ENCODE measurements around the gene ANTXR2. TPM values are rescaled to one million over a fixed set of nuclear protein-coding genes. Genes with fewer than 3 reads are reported as not detected.
A peak's percentile ranks its signal among the peaks of the same experiment; 100 is the strongest.
"Not testable (repeated sequence)": the region's sequence is repeated elsewhere in the genome, so short reads cannot be mapped to it uniquely, and the experiment has no call there.

The ANTXR2 gene
- polyA plus RNA-seq (ENCODE audit: insufficient read depth in 1 of 5, insufficient read length in 5 of 5, low replicate concordance in 1 of 5), result 10 to 100 TPM; 48.1 to 76.4 (median 65.5) TPM
- long read RNA-seq, donor 1, full-length matches to known transcripts, result 5 of 11 reads
- long read RNA-seq, donor 1, partial matches to known transcripts, result 6 of 11 reads
- long read RNA-seq, donor 1, other reads (novel, unspliced or antisense), result 0 of 11 reads
- long read RNA-seq, donor 2, full-length matches to known transcripts, result 2 of 2 reads
- long read RNA-seq, donor 2, partial matches to known transcripts, result 0 of 2 reads
- long read RNA-seq, donor 2, other reads (novel, unspliced or antisense), result 0 of 2 reads
- long read RNA-seq, donor 3, full-length matches to known transcripts, result 5 of 5 reads
- long read RNA-seq, donor 3, partial matches to known transcripts, result 0 of 5 reads
- long read RNA-seq, donor 3, other reads (novel, unspliced or antisense), result 0 of 5 reads
- long read RNA-seq, donor 4, full-length matches to known transcripts, result 2 of 15 reads
- long read RNA-seq, donor 4, partial matches to known transcripts, result 13 of 15 reads
- long read RNA-seq, donor 4, other reads (novel, unspliced or antisense), result 0 of 15 reads
- long read RNA-seq, donor 5, full-length matches to known transcripts, result 9 of 9 reads
- long read RNA-seq, donor 5, partial matches to known transcripts, result 0 of 9 reads
- long read RNA-seq, donor 5, other reads (novel, unspliced or antisense), result 0 of 9 reads
- long read RNA-seq, donor 6, full-length matches to known transcripts, result 10 of 10 reads
- long read RNA-seq, donor 6, partial matches to known transcripts, result 0 of 10 reads
- long read RNA-seq, donor 6, other reads (novel, unspliced or antisense), result 0 of 10 reads
- long read RNA-seq, donor 7, full-length matches to known transcripts, result 5 of 13 reads
- long read RNA-seq, donor 7, partial matches to known transcripts, result 8 of 13 reads
- long read RNA-seq, donor 7, other reads (novel, unspliced or antisense), result 0 of 13 reads
- long read RNA-seq, donor 8, full-length matches to known transcripts, result 5 of 11 reads
- long read RNA-seq, donor 8, partial matches to known transcripts, result 6 of 11 reads
- long read RNA-seq, donor 8, other reads (novel, unspliced or antisense), result 0 of 11 reads

DNA sequence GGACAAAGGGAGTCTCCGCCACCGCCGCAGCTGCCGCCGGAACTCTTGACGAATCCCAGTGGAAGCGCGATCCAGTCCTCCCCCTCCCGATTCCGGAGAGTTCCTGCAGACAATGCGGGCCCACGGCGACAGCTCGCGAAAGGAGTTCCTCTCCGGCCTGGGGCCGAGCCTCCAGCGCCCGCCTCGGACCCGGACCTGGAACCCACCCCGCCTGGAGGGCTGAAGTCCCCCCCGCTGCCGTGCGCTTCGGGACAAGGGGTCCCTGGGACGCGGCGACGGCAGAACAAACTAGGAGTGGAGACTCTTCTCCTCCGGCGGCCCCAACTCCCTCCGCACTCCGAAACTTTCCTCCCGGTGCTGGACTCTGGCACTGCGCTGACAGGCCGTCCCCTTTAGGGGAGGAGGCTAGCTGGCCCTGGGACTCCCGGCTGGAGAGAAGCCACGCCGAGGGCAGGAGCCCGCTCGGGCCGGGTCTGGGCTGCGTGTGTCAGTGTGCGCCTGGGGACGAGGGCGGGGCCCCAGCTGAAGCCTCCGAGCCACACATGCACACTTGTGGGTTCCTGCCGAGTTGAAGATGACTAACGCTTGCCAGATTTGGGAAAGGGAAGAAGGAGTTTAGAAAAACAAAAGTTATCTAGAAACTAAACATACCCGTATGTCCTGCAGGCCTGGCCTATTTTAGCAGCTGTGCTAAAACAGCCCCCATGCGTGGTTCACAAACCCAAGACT is at the start of gene ANTXR2:
Gene ANTXR2 (minus strand): TSS at position 486 of the 729 bp plus-strand sequence. CDS start 669 bp downstream, outside the sequence.
- DNase-seq, result peak; percentile 83

DNA sequence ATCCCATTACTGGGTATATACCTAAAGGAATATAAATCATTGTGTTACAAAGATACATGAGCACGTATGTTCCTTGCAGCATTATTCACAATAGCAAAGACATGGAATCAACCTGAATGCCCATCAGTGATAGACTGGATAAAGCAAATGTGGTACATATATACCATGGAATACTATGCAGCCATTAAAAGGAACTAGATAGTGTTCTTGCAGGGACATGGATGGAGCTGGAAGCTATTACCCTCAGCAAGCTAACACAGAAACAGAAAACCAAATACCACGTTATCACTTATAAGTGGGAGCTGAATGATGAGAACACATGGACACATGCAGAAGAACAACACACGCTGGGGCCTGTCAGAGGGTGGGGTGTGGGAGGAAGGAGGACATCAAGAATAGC is 48.8 kb upstream of the ANTXR2 start:
- DNase-seq, result not testable (repeated sequence)

DNA sequence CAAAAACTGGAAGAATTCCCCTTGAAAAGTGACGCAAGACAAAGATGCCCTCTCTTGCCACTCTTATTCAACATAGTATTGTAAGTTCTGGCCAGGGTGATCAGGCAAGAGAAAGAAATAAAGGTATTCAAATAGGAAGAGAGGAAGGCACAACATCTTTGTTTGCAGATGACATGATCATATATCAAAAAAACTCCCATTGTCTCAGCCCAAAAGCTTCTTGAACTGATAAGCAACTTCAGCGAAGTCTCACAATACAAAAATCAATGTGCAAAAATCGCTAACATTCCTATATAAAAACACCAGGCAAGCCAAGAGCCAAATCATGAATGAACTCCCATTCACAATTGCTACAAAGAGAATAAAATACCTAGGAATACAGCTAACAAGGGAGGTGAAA is 46.6 kb upstream of the ANTXR2 start:
- DNase-seq, result not testable (repeated sequence)

GRCh38 chr4:80116516-80116915 is 43.5 kb upstream of the ANTXR2 start:
- no peak for DNase-seq

DNA sequence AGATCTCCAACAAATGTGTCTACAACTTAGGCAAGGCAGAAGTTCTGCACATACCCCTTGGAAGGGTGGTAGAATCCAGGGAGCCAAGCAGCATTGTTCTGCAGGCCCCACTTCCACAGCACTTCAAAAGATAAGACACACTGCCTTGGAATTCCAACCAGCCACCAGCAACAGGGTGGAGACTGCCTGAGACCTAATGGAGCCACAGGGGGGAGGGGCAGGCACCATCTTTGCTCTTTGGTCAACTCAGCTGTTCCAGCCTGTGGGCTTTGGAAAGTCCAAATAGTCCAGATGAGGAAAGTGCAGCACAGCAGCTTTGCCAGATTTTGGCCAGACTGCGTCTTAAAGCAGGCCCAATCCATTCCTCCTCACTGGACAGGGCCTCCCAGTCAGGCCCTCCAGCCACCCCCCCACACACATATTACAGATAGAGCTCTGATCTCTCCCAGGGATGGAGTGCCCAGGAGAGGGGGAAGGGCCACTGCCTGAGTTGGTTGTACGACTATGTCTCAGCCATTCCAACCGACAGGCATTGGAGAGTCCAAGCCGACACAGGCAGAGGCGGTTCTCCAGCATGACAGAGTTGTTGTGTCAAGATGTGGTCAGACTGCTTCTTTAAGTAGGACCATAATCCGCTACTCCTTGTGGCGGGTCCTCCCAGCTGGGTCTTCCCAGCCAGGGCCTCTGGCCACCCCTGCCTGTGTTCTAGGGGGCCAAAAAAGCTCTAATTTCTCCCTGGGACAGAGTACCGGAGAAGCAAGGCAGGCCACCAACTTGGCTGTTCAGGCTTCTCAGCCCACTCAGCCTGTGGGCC is 42.5 kb upstream of the ANTXR2 start:
- no peak for DNase-seq

DNA sequence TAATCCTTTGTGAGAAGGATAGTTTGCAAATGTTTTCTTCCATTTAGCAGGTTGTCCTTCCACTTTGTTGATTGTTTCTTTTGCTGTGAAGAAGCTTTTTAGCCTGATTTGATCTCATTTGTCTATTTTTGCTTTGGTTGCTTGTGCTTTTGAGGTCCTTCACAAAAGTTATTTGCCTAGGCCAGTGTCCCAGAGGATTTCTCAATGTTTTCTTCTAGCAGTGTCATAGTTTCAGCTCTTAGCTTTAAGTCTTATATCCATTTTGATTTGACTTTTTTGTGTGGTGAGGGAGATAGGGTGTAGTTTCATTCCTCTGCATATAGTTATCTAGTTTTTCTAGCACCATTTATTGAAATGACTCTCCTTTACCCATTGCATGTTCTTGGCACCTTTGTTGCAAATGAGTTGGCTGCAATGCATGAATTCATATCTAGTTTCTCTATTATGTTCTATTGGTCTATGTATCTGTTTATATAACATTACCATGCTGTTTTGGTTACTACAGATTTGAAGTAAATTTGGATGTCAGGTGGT is 41.8 kb upstream of the ANTXR2 start:
- DNase-seq, result no peak

- DNase-seq, result no peak
These were observed 40.6 kb upstream of the ANTXR2 start for GRCh38 chr4:80113615-80114014.

GRCh38 chr4:80112236-80112635 is 39.2 kb upstream of the ANTXR2 start:
- DNase-seq, result no peak

DNA sequence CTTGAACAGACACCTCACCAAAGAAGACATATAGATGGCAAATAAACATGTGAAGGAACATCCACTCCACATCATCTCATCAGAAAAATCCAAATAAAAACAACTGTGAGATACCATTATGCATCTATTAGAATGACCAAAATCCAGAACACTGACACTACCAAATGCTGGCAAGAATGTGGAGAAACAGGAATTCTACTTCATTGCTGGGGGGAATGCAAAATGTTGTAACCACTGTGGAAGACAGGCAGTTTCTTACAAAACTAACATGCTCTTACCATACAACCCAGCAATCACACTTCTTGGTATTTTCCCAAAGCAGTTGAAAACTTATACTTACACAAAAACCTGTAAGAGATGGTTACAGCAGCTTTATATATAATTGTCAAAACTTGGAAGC is 38.2 kb upstream of the ANTXR2 start:
- DNase-seq, result no peak

- no peak for DNase-seq
These were observed 34.3 kb upstream of the ANTXR2 start for GRCh38 chr4:80107374-80107773.

GRCh38 chr4:80104927-80105326 is 31.9 kb upstream of the ANTXR2 start:
- DNase-seq, result no peak

DNA sequence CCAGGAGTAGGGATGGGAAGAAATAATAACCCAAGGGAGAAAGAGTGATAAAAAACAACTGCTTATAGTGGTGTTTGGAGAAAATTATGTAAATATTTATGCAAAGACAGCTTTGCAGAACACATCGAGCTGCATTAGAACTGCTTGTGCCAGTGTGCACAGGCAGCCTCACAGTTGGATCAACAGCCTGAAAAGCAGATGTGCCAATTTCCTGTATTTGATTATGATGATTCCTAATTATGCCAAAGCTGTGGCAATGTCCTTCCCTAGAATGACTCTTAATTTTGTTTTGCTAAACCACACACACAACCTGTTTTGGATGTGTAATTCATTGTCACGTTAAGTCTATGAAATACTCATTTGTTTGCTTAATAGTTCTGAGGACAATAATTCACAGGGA is 30.6 kb upstream of the ANTXR2 start:
- no peak for DNase-seq

DNA sequence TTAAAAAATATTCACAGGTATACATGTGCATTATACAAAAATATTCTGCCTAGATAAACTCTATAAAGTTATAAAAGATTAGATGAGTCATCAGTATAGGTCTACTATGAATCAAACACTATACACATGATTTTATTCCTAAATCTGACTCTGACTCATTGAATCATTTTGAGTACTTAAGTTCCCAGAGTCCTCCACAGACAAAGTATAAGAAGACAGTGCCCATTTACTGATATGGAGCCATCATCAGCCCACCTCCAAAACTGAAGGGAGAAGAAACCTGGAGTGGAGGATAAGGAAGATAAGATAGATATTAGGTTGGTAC is 28.7 kb upstream of the ANTXR2 start:
- no peak for DNase-seq

- DNase-seq, result no peak
These were observed 28.2 kb upstream of the ANTXR2 start for GRCh38 chr4:80101071-80101791.

DNA sequence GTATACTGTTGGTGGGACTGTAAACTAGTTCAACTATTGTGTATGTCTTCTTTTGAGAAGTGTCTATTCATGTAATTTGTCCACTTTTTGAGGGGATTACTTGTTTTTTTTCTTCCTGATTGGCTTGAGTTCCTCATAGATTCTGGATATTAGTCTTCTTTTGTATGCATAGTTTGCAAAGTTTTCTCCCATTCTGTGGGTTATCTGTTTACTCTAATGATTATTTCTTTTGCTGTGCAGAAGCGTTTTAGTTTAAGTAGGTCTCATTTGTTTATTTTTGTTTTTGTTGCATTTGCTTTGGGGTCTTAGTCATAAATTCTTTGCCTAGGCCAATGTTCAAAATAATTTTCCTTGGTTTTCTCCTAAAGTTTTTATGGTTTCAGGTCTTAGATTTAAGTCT is 26.6 kb upstream of the ANTXR2 start:
- DNase-seq, result no peak

DNA sequence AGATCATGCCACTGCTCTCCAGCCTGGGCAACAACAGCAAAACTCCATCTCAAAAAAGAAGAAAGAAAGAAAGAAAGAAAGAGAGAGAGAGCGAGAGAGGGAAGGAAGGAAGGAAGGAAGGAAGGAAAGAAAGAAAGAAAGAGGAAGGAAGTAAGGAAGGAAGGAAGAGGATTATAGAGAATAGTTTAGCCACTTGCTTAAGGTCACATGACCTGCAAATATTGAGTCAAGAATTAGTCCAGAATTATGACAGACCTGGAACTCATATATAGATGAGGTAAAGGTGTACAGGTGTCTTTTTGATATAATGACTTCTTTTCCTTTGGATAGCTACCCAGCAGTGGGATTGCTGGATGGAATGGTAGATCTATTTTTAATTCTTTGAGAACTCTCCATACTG is 25.6 kb upstream of the ANTXR2 start:
- DNase-seq, result no peak

- peak in 1 of 2 donors; percentile 12 for DNase-seq
These were observed 24.6 kb upstream of the ANTXR2 start for GRCh38 chr4:80097400-80098177.

- no peak for DNase-seq
These were observed 23.3 kb upstream of the ANTXR2 start for GRCh38 chr4:80096175-80096850.
